Measurements from ENCODE around the gene SH3PXD2A. TPM values are rescaled to one million over a fixed set of nuclear protein-coding genes. Genes with fewer than 3 reads are reported as not detected.

Gene SH3PXD2A
- total RNA-seq, 1 donor from 2014 or later = 17.3 TPM

DNA sequence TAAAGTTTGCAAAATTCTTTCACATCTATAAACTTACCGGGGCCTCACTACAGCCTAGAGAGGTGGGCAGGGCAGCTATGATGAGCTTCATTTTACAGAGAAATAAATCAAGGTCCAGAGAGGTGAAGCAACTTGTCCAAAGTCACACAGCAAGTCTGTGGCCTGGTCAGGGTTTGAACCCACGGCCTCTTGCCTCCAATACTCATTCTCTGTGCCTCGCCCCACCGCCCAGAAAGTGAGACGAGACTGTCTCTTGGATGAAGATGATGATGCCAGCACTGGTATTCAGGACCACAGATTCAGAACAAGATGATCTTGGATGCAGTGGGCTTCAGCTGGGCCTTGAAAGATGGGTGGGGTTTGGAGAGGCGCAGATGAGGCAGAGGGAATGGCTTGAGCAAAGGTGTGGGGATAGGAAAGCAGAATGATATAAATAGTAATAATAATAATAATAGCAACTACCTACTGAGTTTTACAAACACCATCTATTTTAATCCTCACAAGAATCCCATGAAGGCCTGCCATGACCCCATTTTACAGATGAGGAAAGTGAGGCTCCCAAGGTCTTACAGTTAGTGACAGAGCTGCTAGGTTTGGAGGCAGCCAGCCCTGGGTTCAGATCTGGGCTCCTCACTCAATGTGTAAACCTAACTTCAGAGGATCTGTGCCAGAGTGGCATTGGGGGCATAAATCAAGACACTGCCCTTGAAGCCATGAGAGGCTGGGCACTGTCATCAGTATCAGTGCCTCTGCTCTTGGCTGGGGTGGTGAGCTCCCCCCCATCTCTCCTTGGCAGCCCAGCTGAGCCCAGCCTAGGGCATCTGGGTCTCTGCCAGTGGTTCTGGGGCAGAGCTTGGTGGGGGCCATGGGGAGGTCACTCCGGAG lies 291.9 kb downstream of the SH3PXD2A start:
- Mint-ChIP-seq H3K27me3 (ENCODE audit: low read depth, unreplicated experiment) (peaks cover 69% of the 10 kb centered on the region), H3K9me3 (ENCODE audit: unreplicated experiment) (peaks cover 3% of the 10 kb centered on the region), H3K4me3 (ENCODE audit: unreplicated experiment) (no peak overlapping the region), H3K27ac (ENCODE audit: unreplicated experiment) (no peak overlapping the region), H3K4me1 (ENCODE audit: low read depth, unreplicated experiment) (no peaks in the 10 kb centered on the region), H3K36me3 (ENCODE audit: low read depth, unreplicated experiment) (no peaks in the 10 kb centered on the region)
- peaks cover 62% of the 10 kb centered on the region for H3K27me3 ChIP-seq (ENCODE audit: insufficient read depth, low read length)
- DNase-seq (ENCODE audit: low read depth) (no peak), FAIRE-seq (no peak)
- H3K9me3 ChIP-seq (ENCODE audit: insufficient read depth, low read depth, low read length) = peaks cover 3% of the 10 kb centered on the region
- no peak overlapping the region for H2AFZ ChIP-seq (ENCODE audit: low read depth, low read length)
- H3K4me2 ChIP-seq (ENCODE audit: low read length) = no peak overlapping the region
- no peaks in the 10 kb centered on the region for H3K79me2 ChIP-seq (ENCODE audit: insufficient read depth, low read length)
- no peak overlapping the region for H3K4me3 ChIP-seq (ENCODE audit: insufficient read depth, low read depth, low read length)
- no peaks in the 10 kb centered on the region for H3K4me1 ChIP-seq (ENCODE audit: insufficient read depth, low read length)
- no peak for TF ChIP-seq EZH2 (IDR thresholded peaks at IDR 0.05; ENCODE audit: insufficient read depth, low read length)
- TF ChIP-seq, protein P1, sequence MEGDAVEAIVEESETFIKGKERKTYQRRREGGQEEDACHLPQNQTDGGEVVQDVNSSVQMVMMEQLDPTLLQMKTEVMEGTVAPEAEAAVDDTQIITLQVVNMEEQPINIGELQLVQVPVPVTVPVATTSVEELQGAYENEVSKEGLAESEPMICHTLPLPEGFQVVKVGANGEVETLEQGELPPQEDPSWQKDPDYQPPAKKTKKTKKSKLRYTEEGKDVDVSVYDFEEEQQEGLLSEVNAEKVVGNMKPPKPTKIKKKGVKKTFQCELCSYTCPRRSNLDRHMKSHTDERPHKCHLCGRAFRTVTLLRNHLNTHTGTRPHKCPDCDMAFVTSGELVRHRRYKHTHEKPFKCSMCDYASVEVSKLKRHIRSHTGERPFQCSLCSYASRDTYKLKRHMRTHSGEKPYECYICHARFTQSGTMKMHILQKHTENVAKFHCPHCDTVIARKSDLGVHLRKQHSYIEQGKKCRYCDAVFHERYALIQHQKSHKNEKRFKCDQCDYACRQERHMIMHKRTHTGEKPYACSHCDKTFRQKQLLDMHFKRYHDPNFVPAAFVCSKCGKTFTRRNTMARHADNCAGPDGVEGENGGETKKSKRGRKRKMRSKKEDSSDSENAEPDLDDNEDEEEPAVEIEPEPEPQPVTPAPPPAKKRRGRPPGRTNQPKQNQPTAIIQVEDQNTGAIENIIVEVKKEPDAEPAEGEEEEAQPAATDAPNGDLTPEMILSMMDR (IDR thresholded peaks at IDR 0.05; ENCODE audit: insufficient read depth, low read depth, low read length) = no peak
- H4K20me1 ChIP-seq (ENCODE audit: insufficient read depth, low read length) = peaks cover 5% of the 10 kb centered on the region
- no peak overlapping the region for H3K9ac ChIP-seq (ENCODE audit: low read length)
- no peak overlapping the region for H3K27ac ChIP-seq (ENCODE audit: low read depth, low read length)
- no peaks in the 10 kb centered on the region for H3K36me3 ChIP-seq (ENCODE audit: insufficient read depth, low read length)

DNA sequence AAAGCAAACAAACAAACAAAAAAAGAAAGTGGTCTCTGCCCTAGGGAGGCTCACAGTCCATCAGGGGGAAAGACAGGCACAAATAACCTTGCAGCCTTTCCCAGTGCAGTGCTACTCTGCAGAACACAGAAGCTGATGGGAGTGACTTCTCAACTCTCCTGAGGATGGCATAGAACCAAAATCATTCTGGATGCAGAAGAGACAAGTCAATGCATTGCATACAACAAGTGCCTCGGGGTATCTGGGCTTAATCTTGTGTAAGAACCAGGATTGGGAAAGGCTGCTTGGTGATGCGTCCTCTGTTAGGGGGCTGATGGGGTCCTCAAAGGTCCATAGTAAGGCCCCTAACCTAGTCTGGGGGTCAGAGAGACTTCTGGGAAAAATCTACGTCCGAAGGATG lies 293.0 kb downstream of the SH3PXD2A start:
- no peak overlapping the region for H3K9ac ChIP-seq (ENCODE audit: low read length)
- Mint-ChIP-seq H3K9me3 (ENCODE audit: unreplicated experiment) (peaks cover 3% of the 10 kb centered on the region), H3K36me3 (ENCODE audit: low read depth, unreplicated experiment) (no peaks in the 10 kb centered on the region), H3K27me3 (ENCODE audit: low read depth, unreplicated experiment) (peaks cover 72% of the 10 kb centered on the region), H3K4me3 (ENCODE audit: unreplicated experiment) (no peak overlapping the region), H3K4me1 (ENCODE audit: low read depth, unreplicated experiment) (no peaks in the 10 kb centered on the region), H3K27ac (ENCODE audit: unreplicated experiment) (no peak overlapping the region)
- peaks cover 64% of the 10 kb centered on the region for H3K27me3 ChIP-seq (ENCODE audit: insufficient read depth, low read length)
- DNase-seq (ENCODE audit: low read depth) (no peak), FAIRE-seq (no peak)
- TF ChIP-seq EZH2 (IDR thresholded peaks at IDR 0.05; ENCODE audit: insufficient read depth, low read length) = no peak
- TF ChIP-seq, protein P1 (IDR thresholded peaks at IDR 0.05; ENCODE audit: insufficient read depth, low read depth, low read length) = no peak
- H4K20me1 ChIP-seq (ENCODE audit: insufficient read depth, low read length) = peaks cover 5% of the 10 kb centered on the region
- H3K36me3 ChIP-seq (ENCODE audit: insufficient read depth, low read length) = no peaks in the 10 kb centered on the region
- no peak overlapping the region for H3K4me3 ChIP-seq (ENCODE audit: insufficient read depth, low read depth, low read length)
- H3K27ac ChIP-seq (ENCODE audit: low read depth, low read length) = no peak overlapping the region
- no peaks in the 10 kb centered on the region for H3K79me2 ChIP-seq (ENCODE audit: insufficient read depth, low read length)
- H3K4me2 ChIP-seq (ENCODE audit: low read length) = no peak overlapping the region
- no peaks in the 10 kb centered on the region for H3K4me1 ChIP-seq (ENCODE audit: insufficient read depth, low read length)
- peaks cover 3% of the 10 kb centered on the region for H3K9me3 ChIP-seq (ENCODE audit: insufficient read depth, low read depth, low read length)
- H2AFZ ChIP-seq (ENCODE audit: low read depth, low read length) = no peak overlapping the region

DNA sequence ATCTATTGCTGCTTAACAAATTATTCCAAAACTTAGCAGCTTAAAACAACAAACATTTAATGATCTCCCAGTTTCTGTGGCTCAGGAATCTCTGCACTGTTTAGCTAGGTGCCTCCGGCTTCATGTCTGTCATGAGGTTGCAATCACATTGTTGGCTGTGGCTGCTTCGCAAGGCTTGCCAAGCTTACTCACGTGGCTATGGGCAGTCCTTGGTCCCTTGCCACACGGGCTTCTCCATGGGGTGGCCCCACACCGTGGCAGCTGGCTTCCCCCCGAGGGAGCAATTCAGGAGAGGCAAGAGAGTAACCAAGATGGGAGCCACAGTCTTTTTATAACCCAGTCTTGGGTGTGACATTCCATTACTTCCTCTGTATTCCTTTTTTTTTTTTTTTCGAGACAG lies 294.5 kb downstream of the SH3PXD2A start:
- H3K27me3 Mint-ChIP-seq (ENCODE audit: low read depth, unreplicated experiment) = peaks cover 79% of the 10 kb centered on the region
- no peaks in the 10 kb centered on the region for H3K36me3 Mint-ChIP-seq (ENCODE audit: low read depth, unreplicated experiment)
- no peaks in the 10 kb centered on the region for H3K4me1 Mint-ChIP-seq (ENCODE audit: low read depth, unreplicated experiment)
- no peak overlapping the region for H3K27ac Mint-ChIP-seq (ENCODE audit: unreplicated experiment)
- FAIRE-seq = no peak
- Histone ChIP-seq H3K4me1 (ENCODE audit: insufficient read depth, low read length) (no peaks in the 10 kb centered on the region), H3K27me3 (ENCODE audit: insufficient read depth, low read length) (peaks cover 73% of the 10 kb centered on the region), H3K79me2 (ENCODE audit: insufficient read depth, low read length) (no peaks in the 10 kb centered on the region), H3K36me3 (ENCODE audit: insufficient read depth, low read length) (no peaks in the 10 kb centered on the region), H3K27ac (ENCODE audit: low read depth, low read length) (no peak overlapping the region), H3K4me3 (ENCODE audit: insufficient read depth, low read depth, low read length) (no peak overlapping the region), H2AFZ (ENCODE audit: low read depth, low read length) (no peak overlapping the region), H3K9ac (ENCODE audit: low read length) (no peak overlapping the region), H3K4me2 (ENCODE audit: low read length) (no peak overlapping the region), H3K9me3 (ENCODE audit: insufficient read depth, low read depth, low read length) (peaks cover 3% of the 10 kb centered on the region), H4K20me1 (ENCODE audit: insufficient read depth, low read length) (peaks cover 5% of the 10 kb centered on the region)
- TF ChIP-seq EZH2 (IDR thresholded peaks at IDR 0.05; ENCODE audit: insufficient read depth, low read length) = no peak
- TF ChIP-seq, protein P1 (IDR thresholded peaks at IDR 0.05; ENCODE audit: insufficient read depth, low read depth, low read length) = no peak
- no peak for DNase-seq (ENCODE audit: low read depth)
- peaks cover 3% of the 10 kb centered on the region for H3K9me3 Mint-ChIP-seq (ENCODE audit: unreplicated experiment)
- H3K4me3 Mint-ChIP-seq (ENCODE audit: unreplicated experiment) = no peak overlapping the region
